GM19467 (cell line): ENCODE measurements around the gene XIRP2.
"Not testable (repeated sequence)": the region's sequence is repeated elsewhere in the genome, so short reads cannot be mapped to it uniquely, and the experiment has no call there.

ENCODE experiments used
- ATAC-seq: cut with Tn5 transposase; IDR thresholded peaks from one replicate; pipeline ENCODE4 v1.9.1; 2021; ENCODE audit warnings: mild to moderate bottlenecking, moderate library complexity; ENCODE audit not compliant: unreplicated experiment

The XIRP2 gene

DNA sequence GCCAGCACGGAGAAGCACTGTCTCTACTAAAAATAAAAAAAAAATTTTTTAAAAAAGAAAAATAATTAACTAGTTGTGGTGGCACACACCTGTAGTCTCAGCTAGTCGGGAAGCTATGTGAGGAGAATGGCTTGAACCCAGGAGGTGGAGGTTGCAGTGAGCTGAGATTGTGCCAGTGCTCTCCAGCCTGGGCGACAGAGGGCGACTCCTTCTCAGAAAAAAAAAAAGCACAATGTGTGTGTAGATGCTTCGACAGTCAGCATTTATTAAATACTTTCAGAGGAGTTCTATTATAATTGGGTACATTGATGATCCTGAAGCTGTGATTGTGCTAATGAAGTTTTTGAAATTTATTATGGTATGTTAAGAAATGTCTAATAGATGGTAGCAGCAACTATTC, 46.5 kb downstream of the XIRP2 start:
- ATAC-seq: no peak

DNA sequence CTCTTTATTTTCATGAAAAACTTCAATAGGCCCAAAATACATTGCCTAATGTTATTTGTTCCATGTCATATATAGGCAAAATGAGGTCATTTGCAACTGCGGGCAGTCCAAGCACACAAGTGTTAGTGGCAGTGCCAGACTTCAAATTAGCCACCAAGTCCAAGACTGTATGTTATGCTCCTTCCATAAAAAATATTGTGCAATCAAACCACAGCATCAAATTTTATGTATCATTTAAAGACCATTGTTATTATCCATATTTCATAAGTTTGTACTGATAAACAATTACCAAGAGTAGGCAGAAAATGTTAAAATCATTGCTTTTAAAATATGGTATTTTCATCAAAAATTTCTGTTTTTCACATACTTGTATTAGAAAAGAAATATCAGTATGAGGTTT, 54.1 kb downstream of the XIRP2 start:
- no peak for ATAC-seq

DNA sequence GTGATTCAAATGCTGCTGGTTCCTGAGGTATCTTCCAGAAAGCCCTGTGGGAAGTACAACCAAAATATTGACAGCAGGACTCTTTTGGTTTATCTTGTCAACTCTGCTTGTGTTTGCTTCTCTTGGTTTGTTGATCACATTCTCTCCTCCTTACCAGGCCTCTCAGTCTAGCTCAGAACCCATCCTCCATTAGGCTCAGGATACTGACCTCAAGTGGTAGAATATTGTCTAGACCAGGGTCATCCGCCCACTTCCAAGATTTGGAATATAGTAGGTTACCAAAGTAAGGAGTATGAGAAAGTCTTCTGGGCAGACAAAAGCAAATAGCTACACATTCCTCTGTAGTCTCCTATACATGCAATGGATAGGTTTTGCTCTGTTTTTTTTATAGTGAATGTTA, 56.6 kb downstream of the XIRP2 start:
- ATAC-seq: no peak

DNA sequence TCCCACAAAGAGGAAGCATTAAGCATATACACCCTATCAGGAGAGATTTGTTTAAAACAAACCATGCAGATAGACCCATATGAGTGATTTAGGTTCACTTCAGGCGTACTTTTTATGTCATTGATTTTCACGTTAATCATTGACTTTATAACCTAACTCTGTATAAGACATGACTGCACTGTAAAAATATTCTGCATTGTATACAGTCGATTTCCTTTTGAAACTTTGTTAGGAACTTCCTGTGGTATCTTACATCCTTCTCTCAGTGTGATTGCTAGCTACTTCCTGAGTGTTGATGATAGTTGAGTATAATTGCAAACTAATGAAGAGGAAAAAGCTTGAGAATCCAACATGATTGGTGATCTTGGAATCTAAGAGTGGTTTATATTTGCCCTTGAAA, 69.4 kb downstream of the XIRP2 start:
- no peak for ATAC-seq

DNA sequence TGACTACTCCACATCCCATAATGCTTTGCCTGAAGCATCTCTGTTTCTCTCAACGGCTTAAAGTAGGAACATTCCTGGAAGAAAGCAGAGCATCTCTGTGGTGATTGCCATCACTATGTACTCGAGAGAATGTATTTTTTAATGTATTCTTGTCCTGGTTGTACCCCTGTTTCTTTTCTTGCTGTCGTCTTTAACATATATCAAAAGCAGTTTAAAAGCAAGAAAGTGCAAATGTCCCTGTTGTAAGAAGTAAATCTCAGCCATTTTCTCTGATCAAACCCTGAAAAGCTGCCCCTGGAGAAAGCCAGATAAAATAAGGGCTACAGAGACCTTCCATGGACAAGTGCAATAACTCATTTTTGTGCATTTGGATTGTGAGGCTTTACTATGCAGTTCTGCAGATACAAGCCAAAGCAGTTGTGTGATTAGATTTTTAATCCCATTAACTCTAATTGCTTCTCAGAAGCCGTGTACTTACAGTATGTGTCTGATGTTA, 70.8 kb downstream of the XIRP2 start:
- ATAC-seq: no peak

DNA sequence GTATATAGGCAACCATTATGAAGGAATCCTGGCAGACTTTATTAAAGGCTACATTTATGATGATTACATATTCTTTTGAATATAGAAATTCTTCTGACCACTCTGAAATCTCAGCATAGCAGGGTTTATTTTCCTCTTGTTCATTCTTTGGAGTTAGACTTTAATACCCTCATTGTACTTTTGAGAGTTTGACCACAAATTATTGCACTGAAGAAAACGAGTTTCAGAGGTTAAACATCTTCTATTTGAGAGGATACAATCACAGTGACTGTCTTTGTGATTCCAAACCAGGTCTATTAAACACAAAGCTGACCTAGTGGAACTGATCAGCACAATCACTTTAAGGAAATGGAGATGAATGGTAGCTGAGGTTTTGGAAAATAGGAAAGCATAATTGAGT, 71.3 kb downstream of the XIRP2 start:
- no peak for ATAC-seq

DNA sequence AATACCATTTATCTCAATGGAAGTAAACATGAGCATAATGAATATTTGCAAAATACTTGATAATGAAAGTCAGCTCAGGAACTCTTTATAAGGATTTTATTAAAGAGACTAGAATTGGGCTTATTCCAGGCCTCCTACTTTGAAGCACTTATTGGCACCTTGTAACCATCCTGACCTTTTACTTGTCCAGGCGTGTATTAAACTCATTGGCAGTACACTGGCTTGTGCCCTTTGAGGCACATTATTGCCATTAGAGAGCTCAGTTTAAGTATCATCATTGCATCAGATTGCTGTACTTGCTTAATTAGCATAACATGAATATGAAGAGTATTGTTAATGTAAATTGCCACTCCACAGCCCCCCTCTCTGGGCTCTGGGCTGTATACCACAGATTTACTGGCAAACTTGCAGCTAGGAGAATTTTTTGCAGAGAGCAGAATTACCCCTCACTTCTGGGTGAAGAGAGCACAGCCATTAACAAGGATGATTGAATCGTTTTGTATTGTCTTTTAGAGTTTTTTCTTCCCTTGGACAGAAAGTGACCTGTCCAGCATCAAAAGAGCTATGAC, 72.5 kb downstream of the XIRP2 start:
- no peak for ATAC-seq

DNA sequence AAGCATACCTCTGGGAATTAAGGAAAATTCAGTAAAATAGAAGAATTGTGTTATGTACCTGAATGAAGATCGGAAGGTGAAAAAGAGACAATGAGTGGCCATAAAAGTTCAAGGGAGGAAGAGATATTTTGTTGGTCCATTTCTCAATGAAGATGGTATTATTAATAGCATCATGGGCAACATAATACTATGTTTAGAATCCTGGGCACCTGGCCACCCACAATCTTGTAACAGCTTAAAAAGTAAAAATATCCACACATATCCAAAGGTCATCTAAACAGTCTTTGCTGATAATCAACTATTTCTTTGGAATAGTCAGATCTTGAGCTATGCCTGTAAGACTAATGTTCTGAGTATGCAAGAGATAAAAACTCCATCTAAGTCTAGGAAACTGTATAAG, 73.7 kb downstream of the XIRP2 start:
- ATAC-seq: no peak

DNA sequence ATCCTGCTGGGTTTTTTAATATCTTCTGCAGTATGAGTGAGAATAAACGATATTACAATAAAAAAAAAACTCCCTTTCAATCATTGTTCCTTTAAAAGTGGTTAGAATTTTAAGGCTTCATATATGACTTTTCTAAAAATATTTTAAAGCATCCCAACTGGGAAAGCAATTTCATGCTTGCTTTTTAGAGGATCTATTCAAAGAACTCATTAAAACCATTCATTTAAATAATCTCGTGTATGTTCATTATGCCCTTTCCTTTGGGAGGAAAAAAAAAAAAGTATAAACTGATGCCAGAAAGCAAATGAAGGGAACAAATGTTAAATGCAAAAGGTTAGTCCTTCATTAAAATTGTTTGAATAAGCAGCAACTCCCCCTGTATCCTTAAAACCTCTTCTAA, 81.2 kb downstream of the XIRP2 start:
- no peak for ATAC-seq

DNA sequence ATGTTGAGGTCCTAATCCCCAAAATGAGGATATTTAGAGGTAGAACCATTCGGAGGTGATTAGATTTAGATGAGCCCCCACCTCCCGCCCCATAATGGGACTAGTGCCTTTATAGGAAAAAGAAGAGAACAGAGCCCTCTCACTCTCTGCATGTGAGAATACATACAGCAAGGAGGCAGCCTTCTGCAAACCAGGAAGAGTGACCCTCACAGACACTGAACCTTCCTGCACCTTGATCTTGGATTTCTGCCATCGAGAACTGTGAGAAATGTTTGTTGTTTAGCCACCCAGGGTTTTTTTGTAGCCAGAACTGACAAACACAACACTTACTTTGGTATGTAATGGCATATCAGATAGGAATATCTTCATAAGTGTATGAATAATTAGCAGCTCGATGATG, 83.7 kb downstream of the XIRP2 start:
- ATAC-seq: no peak

DNA sequence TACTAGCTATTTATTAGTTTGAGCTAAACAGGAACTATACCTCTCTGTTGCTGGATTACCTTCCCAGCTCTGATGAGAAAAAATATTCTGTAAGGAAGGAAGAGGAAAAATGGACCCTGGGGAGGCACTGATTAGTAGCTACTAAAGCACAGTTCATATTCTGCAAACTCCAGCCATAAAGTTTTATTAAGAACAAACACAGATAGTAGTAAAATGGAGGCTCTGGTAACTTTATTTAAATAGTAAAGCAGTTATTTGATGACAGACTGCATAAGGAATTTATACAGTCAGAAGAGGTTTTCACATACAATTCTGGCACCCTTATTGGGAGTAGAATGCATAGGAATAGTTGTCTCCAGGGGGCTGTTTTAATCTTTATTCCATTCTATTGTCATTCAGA, 84.1 kb downstream of the XIRP2 start:
- no peak for ATAC-seq

DNA sequence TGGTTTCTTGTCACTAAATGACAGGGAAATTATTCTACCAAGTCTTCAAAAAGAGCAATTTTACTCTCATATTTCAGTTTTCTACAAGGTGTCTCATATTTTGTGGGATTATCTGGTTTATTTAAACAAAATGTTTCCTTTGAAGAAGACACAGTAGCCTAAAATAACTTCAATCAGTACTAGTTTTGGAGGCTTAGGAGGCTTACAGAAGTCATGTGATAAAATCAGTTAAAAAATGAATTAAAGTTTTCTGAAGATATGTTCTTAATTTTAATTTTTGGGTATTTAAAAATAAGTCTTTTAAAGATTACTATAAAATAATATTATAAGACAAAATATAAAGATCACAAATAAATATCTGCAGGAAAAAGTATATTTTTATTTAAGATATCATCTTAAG, 95.9 kb downstream of the XIRP2 start:
- ATAC-seq: no peak

DNA sequence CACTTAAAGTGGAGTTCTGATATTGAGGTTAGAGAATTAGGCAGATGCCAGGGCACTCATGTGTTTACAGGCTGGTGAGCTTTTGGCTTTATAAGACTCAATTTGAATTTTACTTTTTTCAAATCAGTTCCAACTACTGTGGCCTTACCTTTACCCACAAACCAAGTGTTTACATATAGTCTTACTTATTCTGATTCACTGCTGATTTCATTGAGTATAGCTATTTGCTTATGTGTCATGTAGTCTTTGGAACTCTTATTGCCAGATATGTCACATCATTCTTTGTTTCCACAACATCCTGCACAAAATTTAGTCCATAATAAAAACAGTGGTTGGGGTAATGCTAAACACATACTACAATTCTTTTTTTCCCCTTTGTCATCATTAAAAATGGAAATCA, 96.5 kb downstream of the XIRP2 start:
- ATAC-seq: no peak

DNA sequence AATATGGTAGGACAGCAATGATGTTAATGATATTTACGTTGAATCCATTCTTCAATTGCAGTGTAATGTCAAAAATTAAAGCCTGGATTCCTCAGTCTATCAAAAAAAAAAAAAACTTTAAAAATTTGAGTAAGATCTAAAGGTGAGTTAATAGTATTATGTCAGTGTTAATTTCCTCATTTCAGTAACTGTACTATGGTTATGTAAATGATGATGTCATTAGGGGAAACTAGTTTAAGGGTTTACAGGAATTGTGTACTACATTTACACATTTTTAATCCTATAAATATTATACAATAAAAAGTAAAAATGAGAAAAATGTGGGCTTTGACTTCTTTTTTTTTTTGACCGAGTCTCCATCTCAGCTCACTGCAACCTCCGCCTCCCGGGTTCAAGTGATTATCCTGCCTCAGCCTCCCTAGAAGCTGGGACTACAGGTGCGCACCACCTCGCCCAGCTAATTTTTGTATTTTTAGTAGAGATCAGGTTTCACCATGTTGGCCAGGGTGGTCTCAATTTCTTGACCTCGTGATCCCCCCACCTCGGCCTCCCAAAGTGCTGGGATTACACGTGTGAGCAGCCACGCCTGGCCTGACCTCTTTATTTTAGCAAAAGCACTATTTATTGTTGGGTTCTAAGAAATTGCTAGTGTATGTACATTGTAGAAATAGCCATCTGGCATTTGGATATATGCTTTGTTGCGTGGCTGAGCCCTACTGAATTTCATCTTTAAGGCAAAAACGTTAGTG, 106.5 kb downstream of the XIRP2 start:
- no peak for ATAC-seq

DNA sequence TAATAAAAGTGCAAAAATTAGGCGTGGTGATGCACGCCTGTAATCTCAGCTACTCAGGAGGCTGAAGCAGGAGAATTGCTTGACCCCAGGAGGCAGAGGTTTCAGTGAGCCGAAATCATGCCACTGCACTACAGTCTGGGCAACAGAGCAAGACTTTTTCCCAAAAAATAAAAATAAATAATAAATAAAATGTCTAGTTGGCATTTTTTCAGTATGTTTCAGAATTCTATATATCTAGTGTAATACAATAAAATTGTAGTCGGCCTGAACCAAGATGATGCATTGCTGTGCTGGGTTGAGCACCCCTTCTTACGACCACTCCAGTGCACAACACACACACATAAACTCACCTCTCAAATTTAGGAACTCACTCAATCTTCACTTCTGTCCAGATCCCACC, 108.2 kb downstream of the XIRP2 start:
- ATAC-seq: no peak

DNA sequence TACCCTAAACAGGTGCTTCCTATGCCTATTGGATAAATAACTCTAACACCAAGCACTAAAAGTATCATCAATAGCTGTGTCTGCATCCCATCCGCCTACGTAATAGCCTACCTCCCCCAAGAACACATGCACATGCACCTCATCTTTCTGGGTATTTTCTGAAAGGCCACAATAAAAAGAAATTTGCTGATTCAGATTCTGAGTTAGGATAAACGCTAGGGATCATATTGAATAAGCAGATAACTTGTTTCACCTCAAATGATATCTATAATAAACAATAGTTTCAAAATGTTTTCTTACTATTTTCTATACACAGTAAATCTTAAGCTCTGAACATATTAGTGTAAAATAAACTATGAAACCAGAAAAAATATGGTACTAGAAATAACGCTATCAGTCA, 112.9 kb downstream of the XIRP2 start:
- no peak for ATAC-seq

DNA sequence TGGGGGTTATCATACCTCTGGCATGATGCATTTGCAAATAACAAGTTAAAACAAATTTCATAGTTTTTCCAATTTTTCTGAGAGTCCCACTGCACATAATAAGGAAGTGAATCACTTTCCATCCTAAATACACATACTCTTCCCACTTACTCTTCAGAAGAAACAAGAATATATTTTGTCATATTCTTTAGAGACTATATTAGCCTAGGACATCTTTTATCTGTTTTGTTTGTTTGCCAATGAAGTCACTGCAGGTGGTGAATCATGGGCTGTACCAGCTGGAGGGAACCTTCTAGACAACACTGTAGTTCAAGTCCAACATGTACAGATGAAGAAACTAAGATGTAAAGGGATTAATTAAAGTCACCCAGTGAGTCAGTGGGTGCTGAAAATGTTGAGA, 116.8 kb downstream of the XIRP2 start:
- ATAC-seq: no peak

DNA sequence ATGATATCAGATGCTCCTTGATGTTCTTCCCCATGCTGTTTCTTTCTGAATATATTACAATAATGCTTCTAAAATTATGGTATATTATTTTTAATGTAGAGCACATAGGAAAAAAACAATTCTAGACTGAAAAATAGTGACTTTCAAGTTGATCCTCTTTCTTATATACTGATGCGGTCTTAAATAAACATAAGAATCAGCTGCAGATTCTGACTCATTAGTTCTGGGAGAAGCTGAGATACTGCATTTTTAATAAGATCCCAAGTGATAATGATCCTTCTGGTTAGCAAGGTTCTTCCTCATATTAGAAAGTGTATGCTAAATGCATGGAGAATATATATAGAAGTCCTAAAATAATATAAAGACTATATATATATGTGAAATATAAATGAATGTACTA, 124.9 kb downstream of the XIRP2 start:
- no peak for ATAC-seq

DNA sequence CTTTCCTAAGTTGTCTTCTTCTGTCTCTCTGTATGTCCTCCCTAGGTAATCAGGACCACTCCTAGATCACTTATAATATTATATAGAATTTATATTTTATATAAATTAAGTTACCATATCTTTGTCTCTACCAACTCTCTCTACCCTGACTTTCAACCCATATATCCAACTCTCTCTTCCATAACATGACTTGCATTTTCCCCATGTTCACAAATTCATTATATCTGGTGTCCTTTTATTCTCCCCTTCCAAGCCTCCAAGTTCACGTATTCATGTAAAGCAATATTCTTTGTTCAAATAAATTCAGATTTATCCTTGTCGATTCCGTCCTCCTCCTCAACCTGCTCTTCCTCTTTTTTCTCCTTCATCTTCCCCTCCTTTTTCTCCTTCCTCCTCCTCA, 127.5 kb downstream of the XIRP2 start:
- no peak for ATAC-seq

DNA sequence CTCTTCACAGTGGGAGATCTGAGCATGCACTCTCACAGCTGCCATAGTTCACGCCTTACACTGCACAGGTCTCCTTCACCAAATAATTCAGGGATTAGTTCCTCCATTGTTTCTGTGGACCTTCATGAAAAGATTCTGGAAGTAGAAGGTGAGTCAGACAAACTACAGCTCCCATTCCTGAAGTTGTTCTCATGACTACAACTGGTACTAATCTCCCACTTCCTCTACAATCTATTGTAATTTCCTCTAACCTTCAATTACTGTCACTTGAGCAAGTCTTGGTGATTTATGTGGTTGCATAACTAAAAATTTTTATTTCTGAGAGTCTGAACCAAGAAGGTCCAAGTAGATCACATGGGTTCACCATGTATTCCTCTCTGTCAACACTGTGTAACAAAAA, 128.7 kb downstream of the XIRP2 start:
- ATAC-seq: no peak

DNA sequence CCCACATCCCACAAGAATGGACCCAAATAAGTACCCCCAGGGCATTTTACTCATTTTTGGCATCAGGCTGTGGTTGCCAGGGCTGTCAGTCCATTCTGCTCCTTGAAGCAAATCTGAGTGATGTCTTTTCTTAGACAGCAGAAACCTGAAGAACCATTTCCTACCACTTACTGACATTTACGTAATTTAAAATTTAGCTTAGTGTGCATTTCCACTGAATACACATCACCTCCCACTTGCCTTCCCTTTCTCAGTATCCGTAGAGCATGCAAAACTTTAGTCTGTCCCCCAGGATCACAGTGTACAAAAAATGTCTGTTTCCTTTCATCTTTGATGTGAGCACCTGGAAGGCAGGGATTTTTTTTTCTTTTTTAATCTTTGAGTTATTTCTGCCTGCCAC, 130.3 kb downstream of the XIRP2 start:
- no peak for ATAC-seq

DNA sequence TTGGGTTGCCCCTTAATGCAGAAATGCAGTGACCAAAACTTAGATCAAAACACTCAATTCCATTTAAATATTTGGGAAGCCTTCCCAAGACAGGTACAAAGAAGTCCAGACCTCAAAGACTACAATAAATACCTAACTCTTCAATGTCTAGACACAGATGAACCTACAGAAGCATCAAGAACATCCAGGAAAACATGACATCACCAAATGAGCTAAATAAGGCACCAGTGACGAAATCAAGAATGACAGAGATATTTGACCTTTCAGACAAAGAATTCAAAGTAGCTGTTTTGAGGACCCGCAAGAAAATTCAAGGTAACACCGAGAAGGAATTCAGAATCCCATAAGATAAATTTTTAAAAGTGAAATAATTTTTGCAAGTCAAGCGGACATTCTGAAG, 140.2 kb downstream of the XIRP2 start:
- ATAC-seq: no peak

DNA sequence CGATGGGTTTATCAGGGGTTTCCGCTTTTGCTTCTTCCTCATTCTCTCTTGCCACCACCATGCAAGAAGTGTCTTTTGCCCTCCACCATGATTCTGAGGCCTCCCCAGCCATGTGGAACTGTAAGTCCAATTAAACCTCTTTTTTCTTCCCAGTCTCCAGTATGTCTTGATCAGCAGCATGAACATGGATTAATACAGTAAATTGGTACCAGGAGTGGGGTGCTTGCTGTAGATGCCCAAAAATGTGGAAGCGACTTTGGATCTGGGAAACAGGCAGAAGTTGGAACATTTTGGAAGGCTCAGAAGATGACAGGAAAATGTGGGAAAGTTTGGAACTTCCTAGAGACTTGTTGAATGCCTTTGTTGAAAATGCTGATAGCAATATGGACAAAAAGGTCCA, 146.7 kb downstream of the XIRP2 start:
- not testable (repeated sequence) for ATAC-seq
